NCI-H226 (cell line): ENCODE data around the gene COQ9.
A peak's percentile ranks its signal among the peaks of the same experiment; 100 is the strongest.
"Not testable (repeated sequence)": the region's sequence is repeated elsewhere in the genome, so short reads cannot be mapped to it uniquely, and the experiment has no call there.

Experiments used
- DNase-seq: peaks from one replicate; pipeline ENCODE4 v3.0.0-alpha.2; 2015

The COQ9 gene, protein sequence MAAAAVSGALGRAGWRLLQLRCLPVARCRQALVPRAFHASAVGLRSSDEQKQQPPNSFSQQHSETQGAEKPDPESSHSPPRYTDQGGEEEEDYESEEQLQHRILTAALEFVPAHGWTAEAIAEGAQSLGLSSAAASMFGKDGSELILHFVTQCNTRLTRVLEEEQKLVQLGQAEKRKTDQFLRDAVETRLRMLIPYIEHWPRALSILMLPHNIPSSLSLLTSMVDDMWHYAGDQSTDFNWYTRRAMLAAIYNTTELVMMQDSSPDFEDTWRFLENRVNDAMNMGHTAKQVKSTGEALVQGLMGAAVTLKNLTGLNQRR

DNA sequence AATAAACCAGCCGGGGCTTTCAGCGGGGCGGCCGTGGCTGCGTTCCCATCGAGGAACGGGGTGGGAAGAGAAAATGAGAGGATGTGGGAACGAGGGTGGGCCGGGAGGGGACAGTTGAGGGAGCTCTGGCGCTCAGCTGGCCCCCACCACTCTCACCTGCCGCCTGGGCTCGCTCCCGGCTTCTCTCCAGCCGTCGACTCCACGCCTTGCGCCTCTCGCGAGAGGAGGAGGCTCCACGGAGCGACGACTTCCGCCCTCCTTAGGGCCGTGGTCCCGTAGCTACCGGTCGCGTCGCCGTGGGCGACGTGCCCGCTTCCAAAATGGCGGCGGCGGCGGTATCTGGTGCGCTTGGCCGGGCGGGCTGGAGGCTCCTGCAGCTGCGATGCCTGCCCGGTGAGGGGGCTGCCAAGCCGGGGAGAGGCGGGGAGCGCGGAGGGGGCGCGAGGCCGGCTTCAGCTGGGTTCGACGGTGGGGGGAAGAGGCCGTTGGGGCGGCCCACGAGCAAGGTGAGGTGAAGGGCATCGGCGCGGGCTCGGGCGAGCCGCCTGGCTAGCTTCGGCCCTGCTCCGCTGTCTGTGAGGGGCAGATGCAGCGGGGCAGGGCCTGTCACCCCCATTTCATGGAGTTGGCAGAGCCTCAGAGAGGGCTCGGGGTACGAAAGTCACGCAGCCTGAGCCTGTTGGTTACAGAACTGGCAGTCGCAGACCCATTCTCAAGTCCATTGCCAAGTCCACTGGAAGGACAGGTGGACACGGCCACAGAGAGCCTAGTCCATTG lies at the start of gene COQ9, which contains the start of gene CIAPIN1:
COQ9 (plus strand) TSS at position 294 of the 777 bp plus-strand sequence; CDS start at position 321, 27 bp downstream.
CIAPIN1 (minus strand) TSS at position 200 of the 777 bp plus-strand sequence. CDS start 6,457 bp downstream, outside the sequence.
- peak; percentile 94 for DNase-seq

DNA sequence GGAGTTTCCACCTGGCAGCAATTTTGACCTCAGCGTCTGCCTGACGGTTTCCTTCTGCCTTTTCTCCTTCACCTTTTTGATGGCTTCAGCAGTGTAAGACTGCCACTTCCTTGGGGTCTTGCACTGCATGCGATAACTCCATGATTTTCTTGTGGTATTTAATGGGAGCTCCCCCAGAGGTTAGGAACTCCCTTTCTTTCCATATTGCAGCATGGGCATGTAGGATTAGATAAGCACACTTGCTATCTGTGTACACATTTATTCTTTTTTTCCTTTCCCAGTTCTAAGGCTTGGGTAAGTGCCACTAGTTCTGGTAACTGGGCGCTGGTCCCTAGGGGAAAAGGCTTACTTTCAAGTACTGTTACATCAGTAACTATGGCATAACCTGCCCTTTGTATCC lies 49.8 kb upstream of the COQ9 start:
- not testable (repeated sequence) for DNase-seq

DNA sequence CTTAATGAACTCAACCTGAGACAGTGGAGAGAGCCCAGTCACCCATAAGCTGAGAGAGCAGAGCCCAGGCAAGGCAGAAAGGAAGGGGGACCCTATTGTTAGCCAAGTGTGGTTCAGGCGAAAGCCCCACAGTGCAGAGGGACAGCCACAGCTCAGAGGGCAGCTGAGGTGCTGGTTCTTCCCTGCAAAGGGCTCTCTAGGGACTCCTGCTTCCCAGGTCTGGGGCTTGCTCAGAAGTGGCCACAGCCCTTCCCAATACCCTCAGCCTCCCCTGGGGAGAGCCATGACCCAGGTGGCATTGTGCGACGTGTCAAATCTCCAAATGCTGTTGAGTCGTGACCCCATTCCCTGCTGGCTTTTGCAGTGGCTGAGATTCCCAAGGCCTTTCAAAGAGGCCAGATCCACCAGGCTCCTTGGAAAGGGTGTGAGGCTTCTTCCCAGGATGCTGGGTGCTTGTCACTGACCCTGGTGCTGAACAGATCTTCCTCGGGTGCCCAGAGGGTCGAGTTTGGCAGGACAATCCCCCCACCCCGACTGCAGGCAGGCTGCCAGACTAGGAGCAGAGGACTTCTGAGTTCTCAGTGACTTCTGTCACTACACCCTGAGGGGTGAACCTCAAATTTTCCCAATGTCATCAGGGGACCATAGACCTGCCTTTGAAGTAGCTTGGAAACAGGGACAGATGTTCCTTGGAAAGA lies 45.2 kb upstream of the COQ9 start:
- DNase-seq: no peak

DNA sequence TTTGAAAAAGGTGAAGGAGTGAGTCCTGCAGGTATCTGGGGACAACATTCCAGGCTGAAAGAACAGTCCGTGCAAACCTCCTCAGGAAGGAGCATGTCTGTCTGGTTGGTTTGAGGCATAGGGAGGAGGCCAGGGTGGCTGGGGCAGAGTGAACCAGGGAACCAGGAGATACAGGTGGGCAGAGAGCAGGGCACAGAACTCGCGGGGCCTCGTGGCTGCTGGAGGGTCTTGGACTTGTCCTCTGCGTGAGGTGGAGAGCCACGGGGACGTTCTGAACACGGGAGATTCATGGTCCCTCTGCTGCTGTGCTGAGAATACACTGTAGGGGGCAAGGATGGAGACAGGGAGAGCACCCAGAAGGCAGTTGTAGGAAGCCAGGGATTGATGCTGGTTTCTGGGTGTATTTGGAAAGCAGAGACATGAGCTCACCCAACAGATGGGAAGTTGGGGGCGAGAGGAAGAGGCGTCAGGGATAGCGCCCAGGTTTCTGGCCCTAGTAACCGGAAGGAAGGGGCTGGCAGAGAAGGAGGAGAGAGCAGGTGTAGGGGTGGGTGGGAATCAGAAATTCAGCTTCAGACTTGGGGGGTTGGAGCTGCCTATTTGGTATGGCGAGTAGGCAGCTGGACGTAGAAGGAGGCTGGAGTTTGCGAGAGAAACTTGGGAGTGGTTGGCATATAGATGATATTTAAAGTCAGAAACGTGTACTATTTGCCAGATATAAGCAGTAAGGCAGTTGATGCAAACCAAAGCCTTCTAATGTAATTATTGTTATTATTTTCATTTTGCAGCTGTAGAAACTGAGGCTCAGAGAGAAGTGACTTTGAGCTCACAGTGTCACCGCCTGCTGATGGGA lies 43.1 kb upstream of the COQ9 start, which contains the start of gene CCL17:
CCL17 (plus strand) TSS at position 803 of the 853 bp plus-strand sequence. CDS start 9,166 bp downstream, outside the sequence.
- no peak for DNase-seq

DNA sequence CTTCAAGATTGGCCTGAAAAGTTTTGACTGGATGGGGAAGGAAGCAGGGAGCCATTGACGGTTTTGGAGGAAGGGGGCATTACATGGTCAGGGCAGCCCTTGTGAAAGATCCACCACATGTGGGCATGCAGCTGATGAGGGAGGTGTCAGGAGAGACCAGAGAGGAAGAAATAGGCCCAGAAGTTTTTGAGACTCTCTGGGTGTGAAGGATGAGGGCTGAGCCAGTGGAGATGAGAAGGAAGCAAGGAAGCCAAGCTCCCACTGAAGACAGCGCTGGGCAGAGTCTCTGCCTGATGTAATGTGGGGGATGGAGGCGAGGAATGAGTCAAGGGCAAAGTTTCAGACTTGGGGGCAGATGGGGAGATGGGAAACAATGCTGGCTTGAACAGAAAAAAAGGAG lies 42.2 kb upstream of the COQ9 start:
- DNase-seq: no peak

DNA sequence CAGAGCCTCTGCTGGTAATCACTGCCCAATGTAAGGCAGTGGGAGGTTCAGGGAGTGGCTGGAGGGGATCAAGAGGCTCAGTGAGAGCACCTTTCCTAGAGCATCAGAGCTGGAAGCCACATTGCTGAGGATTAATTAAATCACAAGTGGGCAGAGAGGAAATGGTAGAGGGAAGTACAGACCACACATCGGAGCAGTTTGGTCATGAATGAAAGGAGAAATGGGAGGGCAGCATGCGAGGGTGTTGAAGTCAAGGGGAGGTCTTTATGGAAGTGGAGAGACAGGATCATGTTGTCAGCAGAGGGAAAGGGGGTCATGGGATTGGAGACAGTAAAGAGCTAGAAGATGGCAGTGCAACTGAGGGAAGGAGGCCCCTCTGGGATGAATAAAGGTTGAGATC lies 40.4 kb upstream of the COQ9 start:
- no peak for DNase-seq

DNA sequence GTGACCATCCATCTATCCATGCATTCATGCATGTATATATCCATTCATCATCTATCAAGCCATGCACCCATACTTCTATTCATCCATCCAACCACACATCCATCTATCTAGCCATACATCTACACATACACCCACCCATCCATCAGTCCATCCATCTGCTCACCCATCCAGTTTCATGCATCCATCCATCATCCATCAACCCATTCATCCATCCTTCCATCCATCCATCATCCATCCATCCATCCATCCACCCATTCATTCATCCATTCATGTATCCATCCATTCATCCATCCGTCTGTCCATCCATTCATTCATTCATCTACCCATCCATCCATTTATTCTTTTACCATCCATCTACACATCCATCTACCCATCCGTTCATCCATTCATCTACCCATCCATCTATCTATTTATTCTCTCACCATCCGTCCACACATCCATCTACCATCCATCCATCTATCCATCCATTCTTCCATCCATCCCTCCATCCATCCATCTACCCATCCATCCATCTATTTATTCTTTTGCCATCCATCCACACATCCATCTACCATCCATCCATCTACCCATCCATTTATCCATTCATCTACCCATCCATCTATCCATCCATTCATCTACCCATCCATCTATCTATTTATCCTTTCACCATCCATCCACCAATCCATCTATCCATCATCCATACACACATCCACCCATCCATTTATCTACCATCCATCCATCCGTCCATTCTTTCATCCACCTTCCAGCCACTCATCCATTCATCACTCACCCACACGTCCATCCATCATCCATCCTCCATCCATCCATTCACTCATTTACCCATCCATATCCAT lies 39.5 kb upstream of the COQ9 start:
- DNase-seq: no peak

DNA sequence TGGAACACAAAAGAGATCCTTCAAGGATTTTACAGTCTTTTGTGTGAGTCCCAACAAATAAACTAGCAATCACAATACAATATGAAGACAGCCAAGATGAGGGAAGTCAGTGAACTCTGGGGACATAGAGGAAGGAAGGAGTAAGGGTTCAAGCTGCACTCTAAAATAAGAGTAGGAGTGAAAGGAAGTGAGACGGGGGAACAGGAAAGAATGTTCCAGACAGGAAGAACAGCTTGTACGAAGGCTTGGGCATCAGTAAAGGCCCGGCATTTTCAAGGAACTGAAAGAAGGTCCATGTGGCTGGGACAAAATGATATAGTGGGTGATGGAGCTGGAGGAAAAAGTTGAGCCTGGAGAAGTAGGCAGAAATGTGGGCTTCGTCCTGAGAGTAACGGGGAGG lies 38.2 kb upstream of the COQ9 start:
- DNase-seq: no peak

DNA sequence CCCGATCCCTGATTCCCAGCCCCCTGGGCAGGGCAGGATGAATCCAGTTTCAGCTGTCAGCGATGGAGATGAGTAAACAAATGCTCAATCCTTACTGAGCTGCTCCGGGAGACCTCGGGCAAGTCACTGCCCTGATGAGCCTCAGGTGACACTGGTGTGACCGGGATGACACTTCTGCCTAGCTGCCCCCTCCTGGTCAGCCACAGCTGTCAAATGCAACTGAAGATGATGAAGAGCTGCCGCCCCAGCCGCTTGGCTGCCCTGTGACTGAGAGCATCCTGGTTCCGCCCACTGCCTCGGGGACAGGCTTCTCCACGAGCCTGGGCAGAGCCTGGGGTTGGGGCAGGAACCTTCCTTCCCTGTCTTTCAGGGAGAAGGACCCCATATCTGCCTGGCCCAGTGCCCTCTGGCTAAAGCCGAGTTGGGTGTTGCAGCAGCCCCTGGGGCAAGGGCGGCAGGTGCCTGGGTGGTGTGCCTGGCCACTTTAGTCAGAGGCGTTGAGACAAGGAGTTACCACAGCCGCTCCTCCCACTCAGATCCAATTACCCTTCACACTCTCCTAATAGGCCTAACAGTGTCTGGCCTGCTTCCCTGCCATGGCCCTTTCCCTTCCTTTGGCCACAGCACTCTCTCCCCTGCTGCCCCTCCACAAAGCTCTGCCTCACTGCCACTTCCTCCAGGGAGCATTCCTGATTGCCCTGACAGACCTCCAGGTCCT lies 37.2 kb upstream of the COQ9 start:
- peak; percentile 23 for DNase-seq

DNA sequence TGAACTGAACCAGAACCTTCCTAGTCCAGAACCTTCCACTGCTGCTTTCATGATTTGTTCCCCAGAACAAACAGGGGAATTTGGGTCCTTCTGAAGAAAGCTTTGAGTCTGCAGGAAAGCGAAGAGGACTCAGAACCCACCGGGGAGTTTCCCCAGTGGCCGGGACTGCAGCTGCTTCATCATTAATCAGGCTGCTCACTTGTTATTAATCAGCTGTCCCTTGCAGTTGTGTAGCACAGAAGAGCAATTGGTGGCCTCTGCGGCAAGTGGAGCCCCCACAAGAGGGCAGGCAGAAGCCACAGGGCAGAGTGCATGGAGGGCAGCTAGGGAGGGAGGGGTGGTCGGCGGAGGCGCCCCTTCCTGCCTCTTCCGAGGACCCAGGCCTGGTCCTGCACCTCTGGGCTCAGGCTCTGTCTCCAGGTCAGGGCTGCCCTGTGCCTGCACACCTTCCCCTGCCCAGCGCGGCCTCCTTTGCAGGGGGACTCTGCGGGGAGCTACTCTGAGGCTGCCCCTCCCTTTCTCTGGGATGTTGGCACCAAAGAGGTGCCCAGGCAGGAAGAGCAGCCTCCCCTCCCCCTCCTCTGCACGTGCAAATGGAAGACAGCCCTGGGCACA lies 35.8 kb upstream of the COQ9 start:
- no peak for DNase-seq

DNA sequence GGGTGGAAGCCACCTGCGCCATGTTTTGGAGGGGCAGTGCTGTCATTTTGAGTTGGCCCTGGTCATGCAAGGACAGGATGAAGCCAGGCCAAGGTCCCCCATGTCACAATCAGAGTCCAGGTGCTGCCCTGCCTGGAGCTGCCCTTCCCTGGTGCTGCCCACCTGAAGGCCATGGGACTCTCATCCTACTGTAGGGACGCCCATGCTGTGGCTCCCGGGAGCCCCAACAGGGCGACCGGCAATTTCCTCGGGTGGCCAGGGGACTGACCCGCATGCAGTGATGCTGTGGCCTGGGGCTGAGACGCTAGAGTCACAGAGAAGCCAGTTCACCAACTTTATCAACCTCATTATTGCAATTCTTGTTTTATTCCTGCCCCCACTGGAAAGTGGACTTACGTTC lies 34.7 kb upstream of the COQ9 start:
- DNase-seq: no peak

DNA sequence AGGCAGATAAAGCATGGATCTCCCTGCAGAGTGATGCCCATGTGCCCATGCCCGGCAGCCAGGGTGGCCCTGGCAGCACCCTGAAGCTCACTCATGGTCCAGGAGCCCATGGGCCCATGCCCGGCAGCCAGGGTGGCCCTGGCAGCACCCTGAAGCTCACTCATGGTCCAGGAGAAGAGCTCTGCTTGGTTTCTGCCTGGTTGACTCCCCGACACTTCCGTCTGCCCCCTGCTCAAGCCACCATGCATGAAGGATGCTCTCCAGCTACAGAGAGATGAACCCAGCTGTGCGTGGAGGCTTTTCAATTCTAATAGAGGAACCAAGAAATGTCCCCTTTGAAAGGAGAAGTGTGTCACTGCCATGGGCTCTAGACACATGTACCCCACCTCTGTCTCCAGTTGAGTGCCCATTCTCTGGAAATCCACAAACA lies 34.0 kb upstream of the COQ9 start:
- DNase-seq: no peak

DNA sequence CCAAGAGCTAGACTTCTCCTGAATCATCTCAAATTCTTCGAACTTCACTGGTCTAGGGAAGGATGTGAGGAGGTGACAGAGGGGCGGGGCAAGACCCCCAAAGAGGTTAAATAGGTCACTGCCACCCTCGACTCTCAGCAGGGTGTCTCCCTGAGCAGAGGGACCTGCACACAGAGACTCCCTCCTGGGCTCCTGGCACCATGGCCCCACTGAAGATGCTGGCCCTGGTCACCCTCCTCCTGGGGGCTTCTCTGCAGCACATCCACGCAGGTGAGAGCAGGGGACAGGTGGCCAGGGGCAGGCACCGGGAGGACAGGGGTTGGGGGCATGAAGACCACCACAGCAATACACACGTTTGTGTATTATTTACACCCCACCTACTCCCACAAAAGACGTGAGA lies 33.5 kb upstream of the COQ9 start:
- no peak for DNase-seq

DNA sequence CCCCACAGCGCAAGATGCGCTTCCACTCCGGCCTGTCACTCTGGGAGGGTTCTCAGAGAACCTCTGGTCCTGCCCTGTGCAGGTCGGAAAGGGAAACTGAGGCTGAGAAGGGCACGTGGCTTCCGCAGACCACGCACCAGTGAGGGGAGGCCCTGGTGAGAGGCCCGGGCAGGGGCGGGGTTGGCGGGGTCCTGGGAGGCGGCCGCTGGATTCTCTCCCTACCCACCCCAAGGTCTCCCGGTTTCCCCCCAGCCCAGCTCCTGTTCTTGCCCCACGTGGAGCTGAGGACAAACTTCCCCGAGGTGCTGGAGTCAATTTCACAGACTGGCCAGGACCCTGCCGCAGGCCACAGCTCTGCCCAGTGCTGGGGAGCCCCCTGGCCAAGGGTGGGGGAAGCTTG lies 31.2 kb upstream of the COQ9 start:
- DNase-seq: no peak

DNA sequence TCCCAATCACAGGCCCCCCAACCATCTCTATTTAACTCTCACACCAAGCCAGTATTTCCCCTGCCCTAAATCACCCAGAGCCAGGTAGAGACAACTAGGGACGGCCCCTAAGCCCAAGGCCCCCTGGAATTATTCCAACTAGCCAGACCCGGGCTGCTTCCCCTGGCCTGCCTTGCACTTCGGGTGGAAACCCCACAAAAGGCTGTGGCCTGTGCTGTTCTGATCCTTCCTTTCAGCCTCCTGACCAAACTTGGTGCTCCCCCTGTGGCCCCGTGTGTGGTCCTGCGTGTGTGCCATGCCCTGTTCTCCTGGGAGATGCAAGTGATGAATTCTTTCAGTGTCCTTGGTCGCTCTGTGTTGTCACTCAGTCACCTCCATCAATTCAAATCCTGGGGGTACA lies 27.8 kb upstream of the COQ9 start:
- no peak for DNase-seq

DNA sequence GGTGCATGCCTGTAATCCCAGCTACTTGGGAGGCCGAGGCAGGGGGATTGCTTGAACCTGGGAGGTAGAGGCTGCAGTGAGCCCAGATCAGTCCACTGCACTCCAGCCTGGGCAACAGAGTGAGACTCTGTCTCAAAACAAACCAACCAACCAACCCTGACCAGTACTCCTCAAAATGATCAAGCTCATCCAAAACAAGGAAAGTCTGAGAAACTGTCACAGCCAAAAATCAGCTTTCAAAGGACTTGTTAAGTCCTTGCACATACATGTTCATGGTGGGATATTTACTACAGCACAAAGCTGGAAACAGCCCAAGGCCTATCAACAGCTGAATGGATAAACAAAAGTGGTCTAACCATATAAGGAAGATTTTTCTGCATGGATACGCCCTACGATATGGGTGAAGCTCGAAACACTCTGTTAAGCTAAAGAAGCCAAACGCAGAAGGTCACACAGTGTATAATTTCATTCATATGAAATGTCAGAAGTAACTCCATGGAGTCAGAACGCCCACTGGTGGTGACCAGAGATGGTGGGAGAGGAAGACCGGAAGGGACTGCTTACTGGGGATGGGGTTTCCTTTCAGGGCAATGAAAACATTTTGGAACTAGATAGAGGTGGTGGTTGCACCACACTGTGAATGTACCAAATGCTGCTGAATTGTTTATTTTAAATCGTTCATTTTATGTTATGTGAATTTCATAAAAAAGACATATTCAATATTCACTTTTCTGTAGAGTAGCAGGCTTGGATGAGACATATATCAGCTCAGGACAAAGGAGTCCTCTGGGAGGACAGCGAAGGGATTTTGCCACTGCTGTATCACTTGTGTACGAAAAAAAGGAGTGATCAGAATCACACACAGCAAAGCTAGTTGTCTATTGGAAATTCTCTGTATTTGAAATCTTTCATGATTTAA lies 25.0 kb upstream of the COQ9 start:
- no peak for DNase-seq

DNA sequence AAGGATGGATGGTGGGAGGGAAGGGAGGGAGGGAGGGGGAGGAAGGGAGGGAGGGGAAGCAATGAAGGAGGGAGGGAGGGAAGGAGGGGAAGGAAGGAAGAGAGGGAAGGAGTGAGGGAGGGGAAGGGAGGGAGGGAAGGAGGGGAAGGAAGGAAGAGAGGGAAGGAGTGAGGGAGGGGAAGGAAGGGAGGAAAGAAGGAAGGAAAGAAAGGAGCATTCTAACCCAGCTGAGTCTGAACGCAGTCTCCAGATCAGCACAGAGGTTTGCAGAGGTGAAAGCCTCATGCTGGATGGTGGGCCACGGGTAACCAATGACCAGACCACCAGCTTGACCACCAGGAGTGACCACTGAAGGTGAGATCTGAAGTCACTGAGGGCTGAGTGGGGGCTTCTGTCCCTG lies 24.1 kb upstream of the COQ9 start:
- no peak for DNase-seq

DNA sequence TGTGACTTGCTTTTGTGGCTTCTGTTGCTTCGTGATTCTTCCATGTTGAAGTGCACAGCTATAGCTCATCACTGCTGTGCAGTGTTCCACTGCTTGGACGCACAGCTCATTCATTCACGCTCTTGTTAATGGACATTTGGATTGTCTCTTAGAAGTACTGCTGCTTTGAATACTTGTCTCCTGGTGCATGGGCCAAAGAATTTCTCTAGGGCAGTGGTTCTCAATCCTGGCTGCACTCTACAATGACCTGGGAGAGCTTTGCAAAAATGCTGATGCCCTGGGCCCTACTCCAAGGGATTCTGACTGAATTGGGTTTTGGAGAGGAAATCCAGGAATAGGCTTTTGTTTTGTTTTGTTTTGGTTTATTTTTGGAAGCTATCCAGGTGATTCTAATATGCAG lies 22.7 kb upstream of the COQ9 start:
- DNase-seq: no peak

DNA sequence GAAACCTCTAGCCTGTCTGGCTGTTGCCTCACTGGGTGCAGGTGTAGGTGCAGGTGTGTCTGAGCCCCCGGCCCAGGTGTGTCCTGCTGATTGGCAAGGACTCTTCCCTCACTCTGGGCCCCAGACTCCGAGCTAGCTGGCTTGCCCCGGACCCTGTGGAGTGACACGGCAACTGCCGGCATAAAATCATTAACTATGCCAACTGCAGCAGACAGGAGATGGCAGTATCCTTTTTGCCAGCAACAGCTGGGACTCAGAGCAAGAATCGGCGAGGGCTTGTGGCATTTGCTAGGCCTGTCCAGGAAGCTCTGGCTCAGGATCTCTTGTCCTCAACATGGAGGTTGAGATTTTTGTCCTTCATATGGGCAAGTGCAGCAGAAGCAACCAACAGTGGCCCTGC lies 20.9 kb upstream of the COQ9 start:
- no peak for DNase-seq
